Osteocyte (in vitro differentiated cells): Measurements from ENCODE around the gene KIZ. TPM values are rescaled to one million over a fixed set of nuclear protein-coding genes. Genes with fewer than 3 reads are reported as not detected.

Source experiments
- DNase-seq: peaks from one replicate; pipeline ENCODE4 v3.0.0; 2021; ENCODE audit warnings: mixed read lengths; ENCODE audit not compliant: unreplicated experiment; ENCODE audit errors: extremely low spot score
- H3K27ac Mint-ChIP-seq: one replicate; pipeline ENCODE4 v1.8.0; 2021; ENCODE audit warnings: mild to moderate bottlenecking, mixed read lengths; ENCODE audit not compliant: unreplicated experiment
- H3K27me3 Mint-ChIP-seq: one replicate; pipeline ENCODE4 v1.8.0; 2021; ENCODE audit warnings: mixed read lengths; ENCODE audit not compliant: unreplicated experiment
- H3K36me3 Mint-ChIP-seq: one replicate; pipeline ENCODE4 v1.8.0; 2021; ENCODE audit warnings: mixed read lengths; ENCODE audit not compliant: unreplicated experiment
- H3K4me1 Mint-ChIP-seq: one replicate; pipeline ENCODE4 v1.8.0; 2021; ENCODE audit warnings: mixed read lengths; ENCODE audit not compliant: unreplicated experiment
- H3K4me3 Mint-ChIP-seq: one replicate; pipeline ENCODE4 v1.8.0; 2021; ENCODE audit warnings: mild to moderate bottlenecking, moderate library complexity, mixed read lengths; ENCODE audit not compliant: unreplicated experiment
- H3K9me3 Mint-ChIP-seq: one replicate; pipeline ENCODE4 v1.8.0; 2021; ENCODE audit warnings: mixed read lengths; ENCODE audit not compliant: unreplicated experiment
- CTCF ChIP-seq: fragments of 200-600 bp; sonication (generic); IDR thresholded peaks from 2 replicates; pipeline ENCODE4 v1.5.0; 2021; ENCODE audit warnings: antibody characterized with exemption, mild to moderate bottlenecking, moderate library complexity
- total RNA-seq: library from RNA; stranded (reverse); gene quantifications from 2 replicates; pipeline ENCODE4 v1.2.1, GENCODE V29; 2021

KIZ gene
- total RNA-seq, 1 donor from 2014 or later: 21.2 TPM

GRCh38 chr20:21181028-21181427 lies 55.1 kb downstream of the KIZ start:
- H3K4me1 Mint-ChIP-seq: no peaks in the 10 kb centered on the region
- no peak for TF ChIP-seq CTCF
- H3K9me3 Mint-ChIP-seq: peaks cover 13% of the 10 kb centered on the region
- H3K27me3 Mint-ChIP-seq: no peaks in the 10 kb centered on the region
- H3K36me3 Mint-ChIP-seq: peaks cover 5% of the 10 kb centered on the region
- no peak overlapping the region for H3K4me3 Mint-ChIP-seq
- DNase-seq: no peak
- no peak overlapping the region for H3K27ac Mint-ChIP-seq

- no peak for TF ChIP-seq CTCF
- H3K4me1 Mint-ChIP-seq: no peaks in the 10 kb centered on the region
- DNase-seq: no peak
- H3K4me3 Mint-ChIP-seq: no peak overlapping the region
- no peak overlapping the region for H3K27ac Mint-ChIP-seq
- H3K36me3 Mint-ChIP-seq: peaks cover 7% of the 10 kb centered on the region
- H3K9me3 Mint-ChIP-seq: peaks cover under 1% of the 10 kb centered on the region
- no peaks in the 10 kb centered on the region for H3K27me3 Mint-ChIP-seq
Measured at GRCh38 chr20:21182832-21183563, 57.1 kb downstream of the KIZ start.

GRCh38 chr20:21183722-21184121 lies 57.8 kb downstream of the KIZ start:
- DNase-seq: no peak
- H3K9me3 Mint-ChIP-seq: no peaks in the 10 kb centered on the region
- no peak for TF ChIP-seq CTCF

GRCh38 chr20:21184819-21185218 lies 58.9 kb downstream of the KIZ start:
- H3K4me3 Mint-ChIP-seq: no peak overlapping the region
- no peak for DNase-seq
- no peaks in the 10 kb centered on the region for H3K9me3 Mint-ChIP-seq
- no peaks in the 10 kb centered on the region for H3K4me1 Mint-ChIP-seq
- no peaks in the 10 kb centered on the region for H3K27me3 Mint-ChIP-seq
- TF ChIP-seq CTCF: no peak
- peaks cover 8% of the 10 kb centered on the region for H3K36me3 Mint-ChIP-seq
- no peak overlapping the region for H3K27ac Mint-ChIP-seq

More at GRCh38 chr20:21183722-21184121, 57.8 kb downstream of the KIZ start:
- Mint-ChIP-seq H3K27ac (no peak overlapping the region), H3K36me3 (peaks cover 8% of the 10 kb centered on the region), H3K4me3 (no peak overlapping the region), H3K27me3 (no peaks in the 10 kb centered on the region), H3K4me1 (no peaks in the 10 kb centered on the region)

GRCh38 chr20:21185849-21186248 lies 60.0 kb downstream of the KIZ start:
- H3K4me1 Mint-ChIP-seq: no peaks in the 10 kb centered on the region
- H3K9me3 Mint-ChIP-seq: no peaks in the 10 kb centered on the region
- H3K27me3 Mint-ChIP-seq: no peaks in the 10 kb centered on the region
- peaks cover 8% of the 10 kb centered on the region for H3K36me3 Mint-ChIP-seq
- DNase-seq: no peak
- no peak for TF ChIP-seq CTCF
- no peak overlapping the region for H3K27ac Mint-ChIP-seq
- no peak overlapping the region for H3K4me3 Mint-ChIP-seq
